HCT116 (cell line): Measurements from ENCODE around the gene COBLL1. TPM values are rescaled to one million over a fixed set of nuclear protein-coding genes. Genes with fewer than 3 reads are reported as not detected.

ENCODE experiments used
- ATAC-seq: fragments of 200-7000 bp; cut with Tn5 transposase; 2 replicates; pipeline ENCODE4 v1.9.1; 2020; ENCODE audit warnings: mild to moderate bottlenecking, moderate library complexity
- BruUV-seq: library from RNA; stranded (reverse); fragments of 400-500 nt; replicated peaks from 2 replicates; lab custom pipeline; 2021; lab: Mats Ljungman, UMichigan
- CTCF ChIA-PET: fragments of 300-600 bp; sonication (Branson Sonifier 250); formaldehyde crosslinking; loops from one replicate; lab custom pipeline; 2021; ENCODE audit warnings: antibody characterized with exemption; lab: Charles Lee
- POLR2A ChIA-PET: fragments of 300-600, 350-600 bp; sonication (Branson Sonifier 250); formaldehyde crosslinking; loops from one replicate; lab custom pipeline; 2021; ENCODE audit warnings: antibody characterized with exemption; lab: Charles Lee
- RAD21 ChIA-PET, 2 experiments: fragments of 300-600 bp; sonication (Branson Sonifier 250); formaldehyde crosslinking; loops; one replicate each; lab custom pipeline; 2023; ENCODE audit warnings: low total read pairs in 2 of 2; ENCODE audit not compliant: uncharacterized antibody in 2 of 2, unreplicated experiment in 2 of 2, low non-redundant PET in 1 of 2; lab: Charles Lee
- DNase-seq: peaks from one replicate; pipeline ENCODE4 v3.0.0-alpha.2; 2010; ENCODE audit warnings: low read depth, low spot score
- H2AFZ ChIP-seq: fragments of 200-600 bp; shearing (Covaris generic), sonication (generic); 2 replicates; pipeline ENCODE4 v1.6.1; 2017; ENCODE audit warnings: low read depth, mixed run types, mixed read lengths, antibody characterized with exemption, low read length; ENCODE audit not compliant: poor library complexity, severe bottlenecking
- H3K27ac ChIP-seq: 2 replicates; pipeline ENCODE4 v1.5.1; 2012; ENCODE audit warnings: low read depth, low read length
- H3K27me3 ChIP-seq: fragments of 200-600 bp; sonication (generic); 2 replicates; pipeline ENCODE4 v1.6.1; 2016; ENCODE audit warnings: mixed run types, low read length, mixed read lengths; ENCODE audit not compliant: insufficient read depth
- H3K36me3 ChIP-seq, 2 experiments: fragments of 200-500 bp in 1 of 2; fragments of 200-600 bp in 1 of 2; sonication (Bioruptor generic) in 1 of 2; sonication (generic) in 1 of 2; 2 replicates each; pipeline versions ENCODE4 v1.5.1 to v1.6.1; 2014 to 2016; ENCODE audit warnings: low read length in 2 of 2, inconsistent platforms in 1 of 2, mixed read lengths in 1 of 2, mixed run types in 1 of 2; ENCODE audit not compliant: insufficient read depth in 2 of 2, control insufficient read depth in 1 of 2
- H3K4me1 ChIP-seq, 2 experiments: fragments of 200-600 bp in 1 of 2; sonication (generic) in 1 of 2; 2 replicates each; pipeline versions ENCODE4 v1.5.1 to v1.6.1; 2012 to 2017; ENCODE audit warnings: low read length in 2 of 2, inconsistent platforms in 1 of 2, mild to moderate bottlenecking in 1 of 2, mixed read lengths in 1 of 2, mixed run types in 1 of 2, moderate library complexity in 1 of 2; ENCODE audit not compliant: insufficient read depth in 2 of 2, control insufficient read depth in 1 of 2
- H3K4me2 ChIP-seq: fragments of 200-600 bp; sonication (generic); 2 replicates; pipeline ENCODE4 v1.6.1; 2017; ENCODE audit warnings: mixed run types, low read length, mixed read lengths
- H3K4me3 ChIP-seq, 2 experiments: fragments of 200-600 bp in 1 of 2; sonication (generic) in 1 of 2; replicated peaks in 1 of 2; 2 replicates each; pipeline ENCODE4 v1.5.1; 2011 to 2016; ENCODE audit warnings: low read length in 2 of 2, control low read depth in 1 of 2, low read depth in 1 of 2, mild to moderate bottlenecking in 1 of 2, mixed read lengths in 1 of 2, mixed run types in 1 of 2
- H3K79me2 ChIP-seq: fragments of 200-600 bp; sonication (generic); 2 replicates; pipeline ENCODE4 v1.6.1; 2017; ENCODE audit warnings: mild to moderate bottlenecking, mixed run types, low read length, moderate library complexity, mixed read lengths; ENCODE audit not compliant: insufficient read depth
- H3K9ac ChIP-seq: fragments of 200-600 bp; sonication (generic); 2 replicates; pipeline ENCODE4 v1.6.1; 2016; ENCODE audit warnings: low read length, mixed read lengths
- H3K9me2 ChIP-seq: fragments of 200-600 bp; sonication (generic), shearing (Covaris generic); 2 replicates; pipeline ENCODE4 v1.6.1; 2017; ENCODE audit warnings: mixed run types, mild to moderate bottlenecking, moderate library complexity; ENCODE audit not compliant: insufficient read depth
- H3K9me3 ChIP-seq, 2 experiments: fragments of 200-500 bp in 1 of 2; fragments of 200-600 bp in 1 of 2; sonication (Bioruptor generic) in 1 of 2; sonication (generic) in 1 of 2; 2 replicates each; pipeline ENCODE4 v1.6.1; 2014 to 2017; ENCODE audit warnings: low read length in 2 of 2, mixed read lengths in 2 of 2, inconsistent platforms in 1 of 2, low read depth in 1 of 2, mild to moderate bottlenecking in 1 of 2, mixed run types in 1 of 2, moderate library complexity in 1 of 2; ENCODE audit not compliant: control insufficient read depth in 1 of 2, insufficient read depth in 1 of 2
- H4K20me1 ChIP-seq: fragments of 200-600 bp; sonication (generic), shearing (Covaris generic); 2 replicates; pipeline ENCODE4 v1.6.1; 2017; ENCODE audit warnings: mixed run types, mild to moderate bottlenecking, moderate library complexity; ENCODE audit not compliant: insufficient read depth
- CEBPB ChIP-seq: IDR thresholded peaks from 2 replicates; pipeline ENCODE4 v1.6.1; 2012; ENCODE audit warnings: low read depth
- CTCF ChIP-seq, 3 experiments: fragments of 200-600 bp in 1 of 3; sonication (generic) in 1 of 3; IDR thresholded peaks in 2 of 3; conservative IDR thresholded peaks in 1 of 3; 2 replicates each; pipeline ENCODE4 v1.5.1; 2012 to 2017; ENCODE audit warnings: low read depth in 2 of 3, low read length in 2 of 3, antibody characterized with exemption in 1 of 3, borderline replicate concordance in 1 of 3, control low read depth in 1 of 3, mild to moderate bottlenecking in 1 of 3, mixed read lengths in 1 of 3, mixed run types in 1 of 3, moderate library complexity in 1 of 3; ENCODE audit not compliant: insufficient read depth in 1 of 3
- EGR1 ChIP-seq: IDR thresholded peaks from 2 replicates; pipeline ENCODE4 v1.6.1; 2012; ENCODE audit warnings: low read depth
- ELF1 ChIP-seq: IDR thresholded peaks from 2 replicates; pipeline ENCODE4 v1.6.1; 2012; ENCODE audit warnings: low read depth, borderline replicate concordance
- EZH2phosphoT487 ChIP-seq: fragments of 200-600 bp; IDR thresholded peaks from 2 replicates; pipeline ENCODE4 v1.6.1; 2018; ENCODE audit warnings: antibody characterized with exemption, borderline replicate concordance
- FOSL1 ChIP-seq: IDR thresholded peaks from 2 replicates; pipeline ENCODE4 v1.6.1; 2012; ENCODE audit warnings: low read depth
- JUND ChIP-seq: IDR thresholded peaks from 2 replicates; pipeline ENCODE4 v1.6.1; 2012
- MAX ChIP-seq: IDR thresholded peaks from 2 replicates; pipeline ENCODE4 v1.6.1; 2012
- POLR2AphosphoS5 ChIP-seq: IDR thresholded peaks from 2 replicates; pipeline ENCODE4 v1.6.1; 2011; ENCODE audit warnings: mild to moderate bottlenecking, low read depth, low read length, moderate library complexity
- RAD21 ChIP-seq: IDR thresholded peaks from 2 replicates; pipeline ENCODE4 v1.6.1; 2012; ENCODE audit warnings: low read depth, mild to moderate bottlenecking
- REST ChIP-seq: IDR thresholded peaks from 2 replicates; pipeline ENCODE4 v1.6.1; 2012; ENCODE audit warnings: low read depth
- SP1 ChIP-seq: IDR thresholded peaks from 2 replicates; pipeline ENCODE4 v1.6.1; 2012; ENCODE audit warnings: low read depth
- intact Hi-C: fragments of 100-400 bp; cut with micrococcal nuclease; formaldehyde crosslinking; loops from 2 replicates; pipeline ENCODE4 v1.10.0; 2022
- total RNA-seq: library from RNA; stranded (reverse); gene quantifications from one replicate; pipeline ENCODE4 v1.2.1, GENCODE V29; 2021; ENCODE audit not compliant: unreplicated experiment

Gene COBLL1
- total RNA-seq, 1 experiment from 2014 or later: 3.6 TPM

- no peak for TF ChIP-seq POLR2AphosphoS5
- TF ChIP-seq EZH2phosphoT487: no peak
- TF ChIP-seq REST: no peak
These were observed 29.2 kb downstream of the COBLL1 start (continued) for GRCh38 chr2:164812378-164812777.

GRCh38 chr2:164811819-164812218 is 29.8 kb downstream of the COBLL1 start:
- H3K27me3 ChIP-seq: no peaks in the 10 kb centered on the region
- no peaks in the 10 kb centered on the region for H3K4me1 ChIP-seq
- ChIA-PET POLR2A (no interaction called here), RAD21 (no interaction called here), CTCF (no interaction called here)
- H3K79me2 ChIP-seq: no peaks in the 10 kb centered on the region
- no peak overlapping the region for H2AFZ ChIP-seq
- intact Hi-C loops: no loop called here
- H3K9me3 ChIP-seq: no peaks in the 10 kb centered on the region
- H3K4me2 ChIP-seq: no peak overlapping the region
- no peaks in the 10 kb centered on the region for H3K36me3 ChIP-seq
- no peak overlapping the region for H3K9ac ChIP-seq
- H3K27ac ChIP-seq: no peak overlapping the region
- H3K4me3 ChIP-seq: no peak overlapping the region
- TF ChIP-seq MAX: no peak
- TF ChIP-seq RAD21: no peak
- no peak for TF ChIP-seq JUND
- TF ChIP-seq SP1: no peak
- no peak for TF ChIP-seq EGR1
- TF ChIP-seq POLR2AphosphoS5: no peak
- no peak for TF ChIP-seq FOSL1
- TF ChIP-seq CTCF (IDR thresholded peaks at IDR 0.05 in 2 of 3, conservative IDR thresholded peaks at IDR 0.05 in 1 of 3; ENCODE audit: borderline replicate concordance in 1 of 3, insufficient read depth in 1 of 3, low read depth in 2 of 3, low read length in 2 of 3): no peak
- TF ChIP-seq CEBPB: no peak
- TF ChIP-seq ELF1: no peak
- DNase-seq (no peak), ATAC-seq (no peak)
- H3K9me2 ChIP-seq: no peaks in the 10 kb centered on the region
- H4K20me1 ChIP-seq: no peaks in the 10 kb centered on the region
- no TSS peak for BruUV-seq
